Dendritic cell treated with granulocyte-macrophage colony-stimulating factor and Interleukin-4, amounts not matched to agents 40 ng/mL and 50 ng/mL, for 4 days (primary cell): Measurements from ENCODE around the gene NANOS2.
"Not testable (repeated sequence)": the region's sequence is repeated elsewhere in the genome, so short reads cannot be mapped to it uniquely, and the experiment has no call there.

Source experiments
- H3K27ac Mint-ChIP-seq: one replicate; pipeline ENCODE4 v1.8.0; 2022; ENCODE audit warnings: mild to moderate bottlenecking, mixed read lengths
- H3K27me3 Mint-ChIP-seq: one replicate; pipeline ENCODE4 v1.8.0; 2022; ENCODE audit warnings: mild to moderate bottlenecking, mixed read lengths
- H3K36me3 Mint-ChIP-seq: one replicate; pipeline ENCODE4 v1.8.0; 2022; ENCODE audit warnings: low read depth, mixed read lengths
- H3K4me1 Mint-ChIP-seq: one replicate; pipeline ENCODE4 v1.8.0; 2022; ENCODE audit warnings: low read depth, mixed read lengths
- H3K4me3 Mint-ChIP-seq: one replicate; pipeline ENCODE4 v1.8.0; 2022; ENCODE audit warnings: mild to moderate bottlenecking, moderate library complexity, mixed read lengths
- H3K9me3 Mint-ChIP-seq: one replicate; pipeline ENCODE4 v1.8.0; 2022; ENCODE audit warnings: mixed read lengths
- intact Hi-C: fragments of 100-400 bp; cut with micrococcal nuclease; formaldehyde crosslinking; loops from one replicate; pipeline ENCODE4 v1.15.0; 2022

The NANOS2 gene

DNA sequence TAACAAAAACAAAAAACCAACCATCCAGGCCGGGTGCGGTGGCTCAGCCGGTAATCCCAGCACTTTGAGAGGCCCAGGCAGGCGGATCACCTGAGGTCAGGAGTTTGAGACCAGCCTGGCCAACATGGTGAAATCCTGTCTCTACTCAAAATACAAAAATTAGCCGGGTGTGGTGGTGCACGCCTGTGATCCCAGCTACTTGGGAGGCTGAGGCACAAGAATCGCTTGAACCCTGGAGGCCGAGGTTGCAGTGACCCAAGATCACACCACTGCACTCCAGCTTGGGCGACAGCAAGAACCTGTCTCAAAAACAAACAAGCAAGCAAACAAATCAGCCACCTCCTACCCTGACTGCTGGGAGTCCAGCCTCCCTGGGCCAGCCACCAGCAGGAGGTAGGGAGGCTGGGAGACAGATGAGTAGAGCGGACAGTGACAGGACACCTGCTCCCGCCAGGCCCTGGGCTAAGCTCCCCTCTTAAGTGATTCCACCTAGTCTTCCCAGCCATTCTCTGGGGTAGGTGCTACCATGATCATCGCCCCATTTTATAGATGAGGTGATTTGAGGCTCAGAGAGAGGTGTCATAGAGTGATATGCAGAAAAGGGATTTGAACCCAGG lies 18.5 kb downstream of the NANOS2 start:
- H3K27ac Mint-ChIP-seq = peak overlapping the region; percentile 24
- H3K36me3 Mint-ChIP-seq = peaks cover 68% of the 10 kb centered on the region
- intact Hi-C loops = not testable (repeated sequence)

DNA sequence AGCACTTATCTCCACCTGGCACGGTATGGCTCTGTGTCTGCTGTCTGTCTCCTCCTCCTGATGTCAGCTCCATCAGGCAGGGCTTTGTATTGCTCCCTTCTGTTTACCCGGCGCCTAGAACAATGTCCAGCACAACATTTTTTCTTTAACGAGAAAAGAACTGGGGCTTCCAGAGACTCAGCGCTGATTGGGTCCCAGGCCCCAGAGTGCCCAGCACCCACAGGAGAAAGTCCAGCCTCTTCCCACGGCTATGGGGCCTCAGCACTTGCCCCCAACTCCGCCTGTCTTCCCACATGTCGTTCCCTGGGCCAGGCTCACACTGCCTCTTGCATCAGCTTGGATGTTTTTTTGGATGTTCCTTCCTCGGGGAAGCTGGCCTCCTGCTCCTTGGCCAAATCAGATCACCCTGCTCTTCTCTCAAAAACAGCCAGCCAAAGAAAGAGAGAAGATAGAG lies 19.0 kb downstream of the NANOS2 start:
- Mint-ChIP-seq H3K27me3 (no peaks in the 10 kb centered on the region), H3K36me3 (peaks cover 68% of the 10 kb centered on the region), H3K4me3 (no peak overlapping the region), H3K9me3 (no peaks in the 10 kb centered on the region), H3K27ac (peak overlapping the region; percentile 24), H3K4me1 (peaks cover 48% of the 10 kb centered on the region)
- intact Hi-C loops = no loop called here

More for the DNA sequence above, 18.5 kb downstream of the NANOS2 start:
- not testable (repeated sequence) for H3K4me3 Mint-ChIP-seq, H3K9me3 Mint-ChIP-seq, H3K27me3 Mint-ChIP-seq
- H3K4me1 Mint-ChIP-seq = peaks cover 53% of the 10 kb centered on the region

DNA sequence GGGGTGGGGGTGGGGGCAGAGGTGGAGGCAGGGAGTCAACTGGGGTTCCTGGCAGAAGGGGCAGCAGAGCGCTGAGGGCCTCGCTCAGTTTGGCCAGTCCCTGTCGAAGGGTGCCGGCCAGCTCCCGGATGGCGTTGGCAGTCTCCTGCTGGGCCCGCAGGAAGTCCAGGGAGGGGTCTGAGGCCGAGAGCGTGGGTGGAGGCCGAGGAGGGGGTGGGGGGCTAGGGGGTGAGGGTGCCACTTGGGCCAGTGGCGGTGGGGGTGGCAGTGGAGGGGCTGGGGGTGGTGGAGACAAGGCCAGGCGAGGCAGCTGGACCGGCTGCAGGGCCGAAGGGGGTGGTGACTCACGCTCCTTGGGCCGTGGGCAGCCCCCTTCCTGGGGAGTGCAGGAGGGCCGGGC lies 23.7 kb downstream of the NANOS2 start:
- Mint-ChIP-seq H3K27me3 (no peaks in the 10 kb centered on the region), H3K9me3 (no peaks in the 10 kb centered on the region), H3K4me3 (no peak overlapping the region), H3K4me1 (peaks cover 39% of the 10 kb centered on the region), H3K36me3 (peaks cover 61% of the 10 kb centered on the region), H3K27ac (no peak overlapping the region)
- intact Hi-C loops = no loop called here

DNA sequence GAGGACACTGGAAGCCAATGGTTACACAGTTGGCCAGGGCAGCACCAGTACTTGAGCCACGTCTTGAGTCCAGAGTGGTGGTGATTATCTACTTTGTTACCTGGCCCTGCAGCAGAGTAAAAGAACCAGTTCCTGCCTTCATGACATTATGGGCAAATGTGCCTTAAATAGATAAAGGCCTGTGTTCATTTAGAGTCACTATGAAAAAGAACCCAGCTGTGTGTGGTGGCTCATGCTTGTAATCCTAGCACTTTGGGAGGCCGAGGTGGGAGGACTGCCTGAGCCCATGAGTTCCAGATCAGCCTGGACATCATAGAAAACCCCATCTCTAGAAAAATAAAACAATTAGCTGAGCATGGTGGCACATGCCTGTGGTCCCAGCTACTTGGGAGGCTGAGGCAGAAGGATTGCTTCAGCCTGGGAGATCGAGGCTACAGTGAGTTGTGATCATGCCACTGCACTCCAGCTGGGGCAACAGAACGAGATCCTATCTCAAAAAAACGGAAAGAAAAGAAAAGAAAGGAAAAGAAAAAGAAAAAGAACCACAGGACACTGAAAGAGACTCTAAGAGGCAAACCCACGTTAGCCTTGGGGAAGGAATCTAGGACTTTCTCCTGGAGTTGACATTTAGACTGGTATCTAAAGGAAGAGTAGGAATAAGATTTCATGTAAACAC lies 25.2 kb downstream of the NANOS2 start:
- H3K36me3 Mint-ChIP-seq = peaks cover 47% of the 10 kb centered on the region
- H3K9me3 Mint-ChIP-seq = no peaks in the 10 kb centered on the region
- H3K4me3 Mint-ChIP-seq = no peak overlapping the region
- peaks cover 41% of the 10 kb centered on the region for H3K4me1 Mint-ChIP-seq
- H3K27ac Mint-ChIP-seq = no peak overlapping the region
- intact Hi-C loops = no loop called here
- H3K27me3 Mint-ChIP-seq = no peaks in the 10 kb centered on the region

- no peaks in the 10 kb centered on the region for H3K9me3 Mint-ChIP-seq
- H3K4me1 Mint-ChIP-seq = peaks cover 39% of the 10 kb centered on the region
- peak overlapping the region; percentile 89 for H3K27ac Mint-ChIP-seq
- peaks cover 42% of the 10 kb centered on the region for H3K36me3 Mint-ChIP-seq
- peak overlapping the region; percentile 85 for H3K4me3 Mint-ChIP-seq
- H3K27me3 Mint-ChIP-seq = peaks cover 4% of the 10 kb centered on the region
- intact Hi-C loops = no loop called here
Observed at GRCh38 chr19:45887200-45887710, 27.3 kb downstream of the NANOS2 start.

DNA sequence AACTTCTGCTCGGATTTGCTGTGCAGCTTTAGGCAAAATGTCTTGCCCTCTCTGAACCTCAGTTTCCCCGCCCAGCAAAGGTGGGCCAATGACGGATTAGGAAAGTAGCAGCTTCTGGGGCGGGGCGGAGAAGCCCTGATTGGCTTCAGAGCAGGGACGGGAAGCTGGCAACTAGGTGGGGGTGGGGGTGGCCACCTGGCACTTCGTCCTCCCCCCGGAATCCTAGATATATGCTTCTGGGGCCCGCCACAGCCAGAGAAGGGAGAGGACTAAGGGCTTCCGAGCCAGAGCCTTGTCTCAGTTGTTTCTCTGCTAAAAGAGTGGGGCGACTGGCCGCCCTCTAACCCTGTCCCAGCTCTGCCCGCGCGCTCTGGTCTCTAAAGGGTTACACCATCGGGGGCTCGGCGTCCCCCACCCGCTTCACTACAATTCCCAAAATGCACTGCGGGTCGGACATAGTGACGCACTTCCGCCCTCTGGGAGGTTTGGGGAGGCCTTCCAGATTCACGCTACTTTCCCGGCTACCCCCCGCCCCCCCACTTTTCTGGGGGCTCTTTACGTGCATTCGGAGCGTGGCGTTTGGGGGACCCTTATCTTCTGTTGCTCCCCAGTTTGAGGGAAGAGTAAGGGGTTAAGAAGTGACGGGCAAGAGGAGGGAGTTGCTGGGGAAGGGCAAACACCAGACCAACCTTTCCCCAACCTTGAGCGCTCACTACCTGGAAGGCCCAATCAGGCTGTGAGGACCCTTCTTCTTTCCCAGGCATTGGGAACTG lies 28.0 kb downstream of the NANOS2 start:
- Mint-ChIP-seq H3K36me3 (peaks cover 35% of the 10 kb centered on the region), H3K4me3 (peak overlapping the region; percentile 85), H3K27ac (peak overlapping the region; percentile 89), H3K27me3 (peaks cover 8% of the 10 kb centered on the region), H3K9me3 (no peaks in the 10 kb centered on the region), H3K4me1 (peaks cover 34% of the 10 kb centered on the region)
- intact Hi-C loops = loop anchor here (1.0 kb wide), 1 partner anchor 23 kb away; the partner anchor contains the start of gene SYMPK

DNA sequence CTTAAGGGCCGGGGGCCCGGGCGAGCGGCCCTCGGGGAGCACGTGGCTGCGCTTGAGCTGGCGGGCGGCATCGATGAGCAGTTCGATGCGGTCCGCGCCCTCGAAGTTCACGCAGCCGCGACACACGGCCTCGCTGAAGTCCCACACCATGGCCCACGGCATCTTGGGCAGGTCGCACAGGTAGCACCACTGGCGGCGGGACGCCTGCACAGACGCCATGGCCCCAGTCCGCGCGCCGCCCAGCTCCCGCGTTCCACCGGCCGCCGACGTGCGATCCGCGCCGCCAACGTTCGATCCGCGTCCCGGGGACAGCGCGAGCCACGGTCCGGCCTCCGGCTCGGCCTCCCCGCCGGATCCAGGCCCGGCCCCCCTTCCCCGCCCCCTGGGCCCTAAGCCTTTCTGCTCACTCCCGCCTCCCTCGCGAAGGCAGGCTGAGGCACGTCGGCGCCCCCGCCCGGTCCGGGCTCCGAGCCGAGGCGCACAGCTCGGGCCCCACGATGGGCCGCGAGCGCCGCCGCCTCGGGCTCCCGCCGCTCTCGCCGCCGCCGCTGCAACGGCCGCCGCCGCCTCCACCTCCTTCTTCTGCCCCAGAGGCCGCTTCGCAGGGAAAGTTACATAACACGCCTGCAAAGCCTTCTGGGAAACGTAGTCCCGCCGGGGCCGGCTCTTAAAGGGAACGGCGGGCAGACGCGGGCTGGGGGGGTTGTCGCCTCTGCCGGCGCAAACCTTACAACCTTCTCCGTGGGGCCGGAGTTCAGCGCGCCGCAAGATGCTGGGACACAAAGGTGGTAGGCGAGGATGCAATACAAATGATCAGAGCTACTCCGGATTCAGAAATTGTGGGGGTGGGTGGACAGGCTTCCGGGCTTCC lies 28.8 kb downstream of the NANOS2 start, which contains the start of gene IRF2BP1:
IRF2BP1 (minus strand) TSS at position 586 of the 871 bp plus-strand sequence; CDS start at position 219, 367 bp downstream.
- peak within 1 kb of the TSS; percentile 89 for H3K27ac Mint-ChIP-seq
- peak within 1 kb of the TSS; percentile 85 for H3K4me3 Mint-ChIP-seq
- intact Hi-C loops = loop anchor here (1.0 kb wide), 1 partner anchor 22 kb away; the partner anchor contains the start of gene SYMPK
- peaks cover 27% of the 10 kb centered on the region for H3K36me3 Mint-ChIP-seq
- H3K9me3 Mint-ChIP-seq = no peaks in the 10 kb centered on the region
- H3K27me3 Mint-ChIP-seq = peaks cover 13% of the 10 kb centered on the region
- peaks cover 34% of the 10 kb centered on the region for H3K4me1 Mint-ChIP-seq

DNA sequence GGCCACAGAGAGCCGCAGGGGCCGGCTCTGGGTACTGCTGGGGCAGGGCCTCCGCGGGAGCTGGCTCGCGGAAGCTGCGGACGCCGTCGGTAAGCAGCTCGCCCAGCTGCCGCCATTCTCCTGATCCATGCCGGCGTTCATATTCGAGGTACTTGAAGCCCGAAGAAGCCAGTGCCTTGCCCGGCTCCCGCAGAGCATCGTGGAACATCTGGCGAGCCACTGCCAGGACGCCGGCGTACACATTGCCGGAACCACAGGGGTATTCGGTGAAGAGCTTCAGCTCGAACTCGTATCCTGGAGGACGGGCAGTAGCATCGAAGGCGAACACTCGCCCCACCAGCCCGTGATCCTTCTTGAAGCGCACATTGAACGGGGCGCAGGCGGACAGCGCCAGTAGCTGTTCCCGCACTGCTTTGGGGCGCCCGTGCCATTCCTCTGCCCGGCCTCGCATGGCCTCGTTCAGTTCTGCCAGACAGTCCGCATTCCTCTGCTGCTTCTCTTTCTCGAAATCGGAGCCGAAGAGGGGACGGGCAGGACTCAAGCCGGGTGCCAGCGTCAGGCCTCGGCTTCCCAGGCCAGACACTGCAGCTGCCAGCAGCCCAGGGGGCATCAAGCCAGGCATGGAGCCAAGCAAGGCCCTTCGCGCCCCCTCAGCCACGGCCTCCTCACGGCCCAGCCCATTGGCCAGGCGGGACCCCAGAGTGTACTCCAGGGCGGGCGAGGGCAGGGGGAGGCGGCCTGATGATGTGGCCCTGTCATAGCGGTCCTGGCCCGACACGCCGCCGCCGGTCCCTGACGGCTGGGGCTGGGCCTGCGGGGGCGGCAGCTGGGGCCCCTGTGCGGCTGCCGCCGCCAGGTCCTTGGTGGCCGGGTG lies 29.7 kb downstream of the NANOS2 start:
- no peak overlapping the region for H3K27ac Mint-ChIP-seq
- peak overlapping the region; percentile 85 for H3K4me3 Mint-ChIP-seq
- H3K36me3 Mint-ChIP-seq = peaks cover 18% of the 10 kb centered on the region
- H3K4me1 Mint-ChIP-seq = peaks cover 29% of the 10 kb centered on the region
- H3K27me3 Mint-ChIP-seq = peaks cover 20% of the 10 kb centered on the region
- intact Hi-C loops = loop anchor here (5.0 kb wide), 1 partner anchor 68 kb away; the partner anchor contains the start of gene RSPH6A
- H3K9me3 Mint-ChIP-seq = no peaks in the 10 kb centered on the region

DNA sequence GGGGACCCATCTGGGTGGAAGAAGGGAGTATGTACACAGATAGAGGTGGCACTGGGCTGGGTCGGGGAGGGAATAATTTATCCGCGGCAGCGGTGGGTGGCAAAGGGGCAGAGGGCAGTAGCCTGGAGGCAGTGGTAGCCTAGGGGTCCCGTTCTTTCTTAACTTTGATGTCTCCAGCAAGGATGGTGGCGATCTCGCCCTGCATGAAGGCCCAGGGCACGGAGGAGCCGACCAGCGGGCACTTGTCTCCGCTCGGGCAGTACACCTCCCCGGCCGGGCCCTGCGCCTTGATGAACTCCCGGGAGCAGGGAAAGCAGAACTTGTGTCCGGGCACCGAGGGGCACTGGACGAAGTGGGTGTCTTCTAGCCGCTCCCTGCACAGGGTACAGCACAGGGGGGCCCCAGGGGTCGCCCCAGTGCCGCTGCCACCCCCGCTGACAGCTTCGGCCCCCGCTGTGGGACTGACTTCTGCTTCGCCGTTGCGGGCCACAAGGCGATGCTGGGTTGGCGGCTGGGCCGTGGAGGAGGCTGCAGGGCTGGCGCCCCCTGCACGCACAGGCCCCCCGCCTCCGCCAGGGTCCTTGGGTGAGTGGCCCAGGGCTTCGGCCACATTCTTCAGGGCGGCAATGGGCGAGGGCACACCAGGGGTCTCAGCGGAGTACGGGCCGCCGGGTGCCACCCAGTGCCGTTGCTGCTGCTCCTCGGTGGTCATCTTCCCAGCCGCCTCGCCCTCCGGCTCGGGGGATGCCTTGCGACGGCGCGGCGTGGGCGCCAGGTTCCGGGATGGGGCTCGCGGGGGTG lies 30.5 kb downstream of the NANOS2 start:
- Mint-ChIP-seq H3K36me3 (peaks cover 11% of the 10 kb centered on the region), H3K9me3 (no peaks in the 10 kb centered on the region), H3K27ac (no peak overlapping the region), H3K4me1 (peaks cover 29% of the 10 kb centered on the region), H3K4me3 (no peak overlapping the region), H3K27me3 (peaks cover 28% of the 10 kb centered on the region)
- intact Hi-C loops = loop anchor here (1.0 to 5.0 kb wide), 2 partner anchors 20 to 67 kb away; partner anchors contain the start of genes FOXA3 and RSPH6A

DNA sequence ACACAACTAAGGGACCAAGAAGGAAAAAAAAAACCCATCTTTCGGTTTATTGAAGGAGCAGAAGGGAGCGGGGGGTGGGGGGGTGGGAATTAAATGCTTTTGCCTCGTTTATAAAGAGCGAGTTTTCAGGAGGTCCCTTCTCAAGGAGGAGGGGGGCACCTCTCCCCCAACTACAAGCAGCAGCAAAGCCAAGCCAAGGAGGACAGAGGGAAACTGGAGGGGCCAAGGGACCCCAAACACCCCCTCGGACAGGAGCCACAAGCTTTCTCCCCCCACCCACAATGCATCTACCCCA lies 31.0 kb downstream of the NANOS2 start:
- Mint-ChIP-seq H3K36me3 (peaks cover 11% of the 10 kb centered on the region), H3K9me3 (no peaks in the 10 kb centered on the region), H3K27me3 (peaks cover 33% of the 10 kb centered on the region), H3K4me3 (no peak overlapping the region), H3K4me1 (peaks cover 29% of the 10 kb centered on the region), H3K27ac (no peak overlapping the region)
- intact Hi-C loops = loop anchor here (1.0 to 5.0 kb wide), 2 partner anchors 19 to 66 kb away; partner anchors contain the start of genes FOXA3 and RSPH6A

- no peak overlapping the region for H3K27ac Mint-ChIP-seq
- peaks cover 39% of the 10 kb centered on the region for H3K27me3 Mint-ChIP-seq
- H3K4me1 Mint-ChIP-seq = peaks cover 29% of the 10 kb centered on the region
- no peaks in the 10 kb centered on the region for H3K9me3 Mint-ChIP-seq
- intact Hi-C loops = loop anchor here (1.0 to 5.0 kb wide), 2 partner anchors 19 to 66 kb away; partner anchors contain the start of genes FOXA3 and RSPH6A
- H3K4me3 Mint-ChIP-seq = no peak overlapping the region
- peaks cover 11% of the 10 kb centered on the region for H3K36me3 Mint-ChIP-seq
Observed at GRCh38 chr19:45882652-45883585, 31.7 kb downstream of the NANOS2 start.
